Measurements from ENCODE around the gene HTT. TPM values are rescaled to one million over a fixed set of nuclear protein-coding genes. Genes with fewer than 3 reads are reported as not detected.

HTT gene
- total and polyA plus RNA-seq, 9 of the 15 experiments (the other 6 are each of a cell fraction or from before 2014, with no cell fraction given), result 0.66 to 31.6 (median 14.7) TPM

- TF ChIP-seq JUNB (CRISPR knock-in tag; conservative IDR thresholded peaks at IDR 0.05) (no peak), SMC3 (conservative IDR thresholded peaks at IDR 0.05; ENCODE audit: insufficient read depth, low read depth, low read length) (peak; percentile 87), ZBTB49 (CRISPR knock-in tag; IDR thresholded peaks at IDR 0.05; ENCODE audit: borderline replicate concordance) (no peak), SMAD4 (CRISPR knock-in tag; conservative IDR thresholded peaks at IDR 0.05) (0 out of 2 replicates have a peak, but pooled peaks have one; percentile 22), ZNF239 (CRISPR knock-in tag; IDR thresholded peaks at IDR 0.05) (no peak), ZNF609 (CRISPR knock-in tag; IDR thresholded peaks at IDR 0.05; ENCODE audit: borderline replicate concordance) (no peak), ZNF311 (CRISPR knock-in tag; IDR thresholded peaks at IDR 0.05) (no peak), KDM1A (IDR thresholded peaks at IDR 0.05) (no peak), POLR3A (IDR thresholded peaks at IDR 0.05; ENCODE audit: borderline replicate concordance, extremely low read depth, insufficient read depth, insufficient read length) (no peak), CTCFL (IDR thresholded peaks at IDR 0.05; ENCODE audit: borderline replicate concordance, insufficient read depth, low read depth, low read length, poor library complexity, severe bottlenecking) (peak; percentile 75), CBFB (CRISPR knock-in tag; IDR thresholded peaks at IDR 0.05) (no peak), POLR2AphosphoS5 (IDR thresholded peaks at IDR 0.05; ENCODE audit: control insufficient read depth, insufficient read depth, low read depth, low read length) (no peak), THRB (CRISPR knock-in tag; conservative IDR thresholded peaks at IDR 0.05) (0 out of 2 replicates have a peak, but pooled peaks have one; percentile 33), ZC3H8 (IDR thresholded peaks at IDR 0.05) (no peak), FIP1L1 (IDR thresholded peaks at IDR 0.05; ENCODE audit: low read depth, low read length, poor library complexity, severe bottlenecking) (no peak)
These were observed 32.1 kb downstream of the HTT start (continued) for GRCh38 chr4:3106339-3107186.
